RWPE1 (cell line): ENCODE measurements around the gene ZNF837.
"Not testable (repeated sequence)": the region's sequence is repeated elsewhere in the genome, so short reads cannot be mapped to it uniquely, and the experiment has no call there.

ENCODE experiments used
- CTCF ChIA-PET: fragments of 350-600 bp; sonication (Branson Sonifier 250); formaldehyde crosslinking; extraction: SDS; loops from one replicate; lab custom pipeline; 2021; lab: Yijun Ruan, JAX
- POLR2A ChIA-PET: fragments of 400-600 bp; formaldehyde crosslinking; extraction: SDS; loops from one replicate; lab custom pipeline; 2020; ENCODE audit warnings: antibody characterized with exemption; ENCODE audit not compliant: low non-redundant PET; lab: Yijun Ruan, JAX
- DNase-seq: peaks from one replicate; pipeline ENCODE4 v3.0.0; 2012; ENCODE audit warnings: low spot score
- H3K27ac ChIP-seq: fragments of 450-650 bp; 2 replicates; pipeline ENCODE4 v1.5.1; 2017
- TF ChIP-seq, protein P1 (sequence below): fragments of 450-650 bp; conservative IDR thresholded peaks from 2 replicates; pipeline ENCODE4 v1.5.1; 2017; ENCODE audit warnings: low read depth, mild to moderate bottlenecking

Gene ZNF837

DNA sequence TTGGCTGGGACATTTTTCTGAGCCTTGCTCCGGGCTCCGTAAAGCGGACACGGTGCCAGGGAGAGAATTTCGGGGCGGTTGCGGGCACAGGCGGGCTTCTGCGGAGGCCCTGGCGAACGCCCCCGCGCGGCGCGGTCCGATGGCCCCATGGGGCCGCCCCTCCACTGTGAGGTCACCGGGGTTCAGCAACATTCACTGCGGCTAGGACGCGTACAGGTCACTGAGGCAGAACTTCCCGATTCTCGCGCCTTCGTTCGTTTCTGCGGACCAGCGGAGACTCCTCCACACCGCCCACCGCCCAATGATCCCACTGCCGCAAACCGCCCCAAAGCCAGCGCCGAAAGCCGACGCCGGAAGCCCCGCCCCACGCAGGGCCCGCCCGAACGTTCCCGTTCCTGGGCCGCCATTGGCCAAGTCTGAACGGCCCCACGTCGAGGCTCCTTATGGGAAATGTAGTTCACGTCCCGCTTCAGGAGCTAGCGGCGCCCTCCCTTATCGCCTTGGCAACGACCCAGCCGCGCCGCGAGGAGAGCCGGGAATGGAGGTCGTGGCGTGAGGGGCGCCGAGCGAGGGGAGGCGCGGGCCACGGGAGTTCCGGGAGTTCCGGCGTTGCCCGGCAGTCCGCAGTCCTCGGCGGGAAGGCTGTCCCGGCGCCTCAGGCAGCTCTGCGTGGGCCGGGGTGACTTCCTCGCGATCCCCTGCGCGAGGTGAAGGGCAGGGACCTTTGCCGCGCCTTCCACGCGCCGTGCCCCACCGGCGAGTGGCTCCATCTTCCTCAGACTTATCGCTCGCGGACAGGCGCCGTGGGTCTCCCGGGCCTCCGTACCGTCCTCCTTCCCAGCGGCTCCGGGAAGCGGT lies 27.6 kb upstream of the ZNF837 start, which contains the start of gene ZNF584:
Gene ZNF584, plus strand, starts transcription at position 498 of the 858 bp plus-strand sequence. CDS start 499 bp downstream, outside the sequence.
- ChIA-PET POLR2A (interaction anchor here (0.8 kb wide), 1 partner anchor 22 kb away, joined by 3 read pairs; the partner anchor contains the start of gene RPS5), CTCF (interaction anchor here (0.6 to 1.2 kb wide), 4 partner anchors 21 to 67 kb away, joined by 3 to 4 read pairs (median 4); no protein-coding TSS in a partner anchor)
- DNase-seq: peak; percentile 91
- TF ChIP-seq, protein P1, sequence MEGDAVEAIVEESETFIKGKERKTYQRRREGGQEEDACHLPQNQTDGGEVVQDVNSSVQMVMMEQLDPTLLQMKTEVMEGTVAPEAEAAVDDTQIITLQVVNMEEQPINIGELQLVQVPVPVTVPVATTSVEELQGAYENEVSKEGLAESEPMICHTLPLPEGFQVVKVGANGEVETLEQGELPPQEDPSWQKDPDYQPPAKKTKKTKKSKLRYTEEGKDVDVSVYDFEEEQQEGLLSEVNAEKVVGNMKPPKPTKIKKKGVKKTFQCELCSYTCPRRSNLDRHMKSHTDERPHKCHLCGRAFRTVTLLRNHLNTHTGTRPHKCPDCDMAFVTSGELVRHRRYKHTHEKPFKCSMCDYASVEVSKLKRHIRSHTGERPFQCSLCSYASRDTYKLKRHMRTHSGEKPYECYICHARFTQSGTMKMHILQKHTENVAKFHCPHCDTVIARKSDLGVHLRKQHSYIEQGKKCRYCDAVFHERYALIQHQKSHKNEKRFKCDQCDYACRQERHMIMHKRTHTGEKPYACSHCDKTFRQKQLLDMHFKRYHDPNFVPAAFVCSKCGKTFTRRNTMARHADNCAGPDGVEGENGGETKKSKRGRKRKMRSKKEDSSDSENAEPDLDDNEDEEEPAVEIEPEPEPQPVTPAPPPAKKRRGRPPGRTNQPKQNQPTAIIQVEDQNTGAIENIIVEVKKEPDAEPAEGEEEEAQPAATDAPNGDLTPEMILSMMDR: 0 out of 2 replicates have a peak, but pooled peaks have one; percentile 9
- H3K27ac ChIP-seq: peak within 1 kb of the TSS; percentile 86

GRCh38 chr19:58407658-58408151 lies 26.9 kb upstream of the ZNF837 start:
- CTCF ChIA-PET: interaction anchor here (0.6 kb wide), 1 partner anchor 20 kb away, joined by 4 read pairs; no protein-coding TSS in a partner anchor
- H3K27ac ChIP-seq: peak overlapping the region; percentile 86
- POLR2A ChIA-PET: no interaction called here
- TF ChIP-seq, protein P1: no peak
- no peak for DNase-seq

GRCh38 chr19:58406818-58407657 lies 26.2 kb upstream of the ZNF837 start:
- TF ChIP-seq, protein P1: 0 out of 2 replicates have a peak, but pooled peaks have one; percentile 18
- peak overlapping the region; percentile 86 for H3K27ac ChIP-seq
- POLR2A ChIA-PET: no interaction called here
- CTCF ChIA-PET: interaction anchor here (0.5 to 0.9 kb wide), 4 partner anchors 19 to 113 kb away, joined by 3 to 4 read pairs (median 4); partner anchors contain the start of gene ZBTB45
- no peak for DNase-seq

DNA sequence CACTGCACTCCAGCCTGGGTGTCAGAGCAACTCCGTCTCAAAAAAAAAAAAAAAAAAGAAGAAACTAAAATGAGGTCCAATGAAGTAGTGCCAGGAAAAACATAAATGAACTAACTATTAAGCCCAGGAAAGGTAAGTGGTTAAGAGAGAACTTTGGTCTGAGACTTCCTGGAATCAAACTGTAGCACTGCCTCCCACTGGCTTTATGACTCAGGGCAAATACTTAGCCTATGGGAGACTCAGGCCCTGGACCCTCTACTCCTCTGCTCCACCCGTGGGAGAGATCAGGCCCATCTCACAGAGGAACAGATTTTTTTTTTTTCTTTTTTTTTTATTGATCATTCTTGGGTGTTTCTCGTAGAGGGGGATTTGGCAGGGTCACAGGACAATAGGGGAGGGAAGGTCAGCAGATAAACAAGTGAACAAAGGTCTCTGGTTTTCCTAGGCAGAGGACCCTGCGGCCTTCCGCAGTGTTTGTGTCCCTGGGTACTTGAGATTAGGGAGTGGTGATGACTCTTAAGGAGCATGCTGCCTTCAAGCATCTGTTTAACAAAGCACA lies 23.2 kb upstream of the ZNF837 start:
- H3K27ac ChIP-seq, CTCF ChIA-PET, DNase-seq: not testable (repeated sequence)
- POLR2A ChIA-PET: interaction anchor here (0.8 kb wide), 1 partner anchor 54 kb away, joined by 3 read pairs; no protein-coding TSS in a partner anchor

- ChIA-PET CTCF (no interaction called here), POLR2A (interaction anchor here (0.7 kb wide), 1 partner anchor 14 kb away, joined by 8 read pairs; no protein-coding TSS in a partner anchor)
- no peak for DNase-seq
- H3K27ac ChIP-seq: peak overlapping the region; percentile 79
- TF ChIP-seq, protein P1: no peak
These were observed 21.1 kb upstream of the ZNF837 start for GRCh38 chr19:58401840-58402421.
